ENCODE data around the gene PPP2R2C.

DNA sequence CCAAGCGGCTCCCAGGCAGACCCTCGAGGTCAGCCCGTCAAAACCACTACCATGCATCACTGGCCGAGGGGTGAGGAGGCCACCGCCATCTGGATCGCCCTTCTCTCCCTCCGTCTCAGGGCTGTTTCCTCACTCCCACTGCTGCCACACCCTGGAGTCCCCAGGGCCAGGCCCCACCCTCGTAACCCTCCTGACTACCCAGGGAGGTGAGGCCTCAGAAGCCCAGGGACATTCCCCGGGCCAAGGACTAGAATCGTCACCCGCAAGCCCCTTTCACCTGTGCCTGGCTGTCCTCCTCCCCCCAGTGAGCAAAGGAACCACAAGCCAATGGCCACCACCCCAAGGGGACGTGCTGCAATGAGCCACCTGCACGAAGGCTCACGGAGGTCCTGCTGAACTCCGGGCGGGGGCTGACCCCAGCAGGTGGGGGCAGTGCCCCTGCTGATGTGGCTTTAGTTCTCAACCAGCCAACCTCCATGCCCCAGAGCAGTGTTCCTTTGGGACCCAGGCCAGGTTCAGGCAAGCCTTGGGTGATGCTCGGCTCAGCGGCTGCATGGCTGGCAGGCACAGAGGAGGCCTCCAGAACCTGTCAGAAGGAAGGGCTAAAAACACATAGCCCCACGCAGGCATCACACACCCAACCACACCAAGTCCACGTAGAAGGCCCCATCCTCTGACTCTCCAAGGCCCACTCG is 23.8 kb downstream of the PPP2R2C start:
- TF ChIP-seq, protein P1, sequence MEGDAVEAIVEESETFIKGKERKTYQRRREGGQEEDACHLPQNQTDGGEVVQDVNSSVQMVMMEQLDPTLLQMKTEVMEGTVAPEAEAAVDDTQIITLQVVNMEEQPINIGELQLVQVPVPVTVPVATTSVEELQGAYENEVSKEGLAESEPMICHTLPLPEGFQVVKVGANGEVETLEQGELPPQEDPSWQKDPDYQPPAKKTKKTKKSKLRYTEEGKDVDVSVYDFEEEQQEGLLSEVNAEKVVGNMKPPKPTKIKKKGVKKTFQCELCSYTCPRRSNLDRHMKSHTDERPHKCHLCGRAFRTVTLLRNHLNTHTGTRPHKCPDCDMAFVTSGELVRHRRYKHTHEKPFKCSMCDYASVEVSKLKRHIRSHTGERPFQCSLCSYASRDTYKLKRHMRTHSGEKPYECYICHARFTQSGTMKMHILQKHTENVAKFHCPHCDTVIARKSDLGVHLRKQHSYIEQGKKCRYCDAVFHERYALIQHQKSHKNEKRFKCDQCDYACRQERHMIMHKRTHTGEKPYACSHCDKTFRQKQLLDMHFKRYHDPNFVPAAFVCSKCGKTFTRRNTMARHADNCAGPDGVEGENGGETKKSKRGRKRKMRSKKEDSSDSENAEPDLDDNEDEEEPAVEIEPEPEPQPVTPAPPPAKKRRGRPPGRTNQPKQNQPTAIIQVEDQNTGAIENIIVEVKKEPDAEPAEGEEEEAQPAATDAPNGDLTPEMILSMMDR (optimal IDR thresholded peaks at IDR 0.05 in 1 of 3, IDR thresholded peaks at IDR 0.05 in 1 of 3, conservative IDR thresholded peaks at IDR 0.05 in 1 of 3; ENCODE audit: extremely low read depth in 1 of 3, insufficient read depth in 2 of 3, low read length in 3 of 3) = no peak
- no peak for TF ChIP-seq EZH2 (IDR thresholded peaks at IDR 0.05; ENCODE audit: low read length)
